Endothelial cell of umbilical vein (primary cell): Measurements from ENCODE around the gene NACA. TPM values are rescaled to one million over a fixed set of nuclear protein-coding genes. Genes with fewer than 3 reads are reported as not detected.

Experiments used
- BruUV-seq: library from RNA; stranded (reverse); fragments of 400-500 nt; replicated peaks from 2 replicates; lab custom pipeline; 2021; lab: Mats Ljungman, UMichigan
- CTCF ChIA-PET: fragments of 300-600, 350-600 bp; sonication (Branson Sonifier 250); formaldehyde crosslinking; loops from one replicate; lab custom pipeline; 2021; ENCODE audit warnings: antibody characterized with exemption, inconsistent platforms; lab: Charles Lee
- POLR2A ChIA-PET: fragments of 300-600, 350-600 bp; sonication (Branson Sonifier 250); formaldehyde crosslinking; loops from one replicate; lab custom pipeline; 2021; ENCODE audit warnings: antibody characterized with exemption, inconsistent platforms; lab: Charles Lee
- DNase-seq: peaks from one replicate; pipeline ENCODE4 v3.0.0-alpha.2; 2011; ENCODE audit warnings: low read depth, low spot score
- FAIRE-seq: peaks from 2 replicates; lab custom pipeline; 2011; peaks lifted over from hg19 to GRCh38; lab: Jason Lieb, UNC
- H2AFZ ChIP-seq: 2 replicates; pipeline ENCODE4 v1.6.0; 2012; ENCODE audit warnings: low read depth, low read length, control low read depth, inconsistent platforms
- H3K27ac ChIP-seq: 2 replicates; pipeline ENCODE4 v1.5.1; 2011; ENCODE audit warnings: low read depth, mild to moderate bottlenecking, control low read depth, low read length, moderate library complexity; ENCODE audit not compliant: insufficient read depth
- H3K27me3 ChIP-seq, 2 experiments: 2 replicates each; pipeline versions ENCODE4 v1.6.0 to v1.6.1; 2011; ENCODE audit warnings: low read length in 2 of 2, mixed read lengths in 1 of 2; ENCODE audit not compliant: control insufficient read depth in 2 of 2, insufficient read depth in 2 of 2
- H3K36me3 ChIP-seq, 2 experiments: 2 replicates in 1 of 2; 3 replicates in 1 of 2; pipeline ENCODE4 v1.5.1; 2011; ENCODE audit warnings: low read length in 2 of 2, mild to moderate bottlenecking in 1 of 2, moderate library complexity in 1 of 2; ENCODE audit not compliant: control insufficient read depth in 2 of 2, insufficient read depth in 2 of 2; ENCODE audit errors: extremely low read depth in 1 of 2
- H3K4me1 ChIP-seq: 3 replicates; pipeline ENCODE4 v1.5.1; 2011; ENCODE audit warnings: mild to moderate bottlenecking, low read length; ENCODE audit not compliant: control insufficient read depth, insufficient read depth; ENCODE audit errors: extremely low read depth
- H3K4me2 ChIP-seq: 2 replicates; pipeline ENCODE4 v1.6.1; 2011; ENCODE audit warnings: low read length, control low read depth, mixed read lengths; ENCODE audit not compliant: insufficient read depth
- H3K4me3 ChIP-seq, 3 experiments: fragments of 200-600 bp in 1 of 3; sonication (generic), shearing (Covaris generic) in 1 of 3; replicated peaks in 1 of 3; 2 replicates each; pipeline ENCODE4 v1.5.1; 2011 to 2016; ENCODE audit warnings: control low read depth in 3 of 3, low read length in 3 of 3, mild to moderate bottlenecking in 2 of 3, inconsistent platforms in 1 of 3, low read depth in 1 of 3, moderate library complexity in 1 of 3; ENCODE audit not compliant: insufficient read depth in 1 of 3
- H3K79me2 ChIP-seq: 2 replicates; pipeline ENCODE4 v1.6.0; 2012; ENCODE audit warnings: low read length, inconsistent platforms; ENCODE audit not compliant: control insufficient read depth, insufficient read depth
- H3K9ac ChIP-seq: replicated peaks from 2 replicates; pipeline ENCODE3; 2011; ENCODE audit warnings: low read length, control low read depth; ENCODE audit not compliant: insufficient read depth; ENCODE audit errors: extremely low read depth
- H3K9me1 ChIP-seq: replicated peaks from 3 replicates; pipeline ENCODE4 v1.6.0; 2011; ENCODE audit warnings: mild to moderate bottlenecking, low read length; ENCODE audit not compliant: control insufficient read depth, insufficient read depth; ENCODE audit errors: extremely low read depth
- H3K9me3 ChIP-seq: replicated peaks from 2 replicates; pipeline ENCODE4 v1.5.1; 2012; ENCODE audit warnings: low read length, inconsistent platforms; ENCODE audit not compliant: control insufficient read depth, insufficient read depth
- H4K20me1 ChIP-seq: replicated peaks from 2 replicates; pipeline ENCODE3; 2011; ENCODE audit warnings: mild to moderate bottlenecking, low read length; ENCODE audit not compliant: control insufficient read depth, insufficient read depth; ENCODE audit errors: extremely low read depth
- EZH2 ChIP-seq: IDR thresholded peaks from 2 replicates; pipeline ENCODE4 v1.6.1; 2012; ENCODE audit warnings: borderline replicate concordance, low read depth, mild to moderate bottlenecking, moderate library complexity, low read length, inconsistent platforms; ENCODE audit not compliant: severe bottlenecking
- FOS ChIP-seq: IDR thresholded peaks from 2 replicates; pipeline ENCODE4 v1.6.1; 2011; ENCODE audit warnings: mild to moderate bottlenecking, low read length, moderate library complexity, borderline replicate concordance; ENCODE audit not compliant: insufficient read depth
- JUN ChIP-seq: IDR thresholded peaks from 2 replicates; pipeline ENCODE4 v1.6.1; 2011; ENCODE audit warnings: borderline replicate concordance, low read depth; ENCODE audit not compliant: insufficient read length, insufficient read depth
- MYC ChIP-seq: IDR thresholded peaks from one replicate; pipeline ENCODE4 v1.6.1; 2011; ENCODE audit warnings: mild to moderate bottlenecking, low read depth, low read length
- POLR2A ChIP-seq: IDR thresholded peaks from 2 replicates; pipeline ENCODE4 v1.6.1; 2012; ENCODE audit warnings: low read depth, mild to moderate bottlenecking, control low read depth, low read length
- POLR2AphosphoS5 ChIP-seq: IDR thresholded peaks from 2 replicates; pipeline ENCODE4 v1.6.1; 2012; ENCODE audit warnings: low read depth, mild to moderate bottlenecking, control low read depth, low read length, moderate library complexity; ENCODE audit not compliant: insufficient read depth
- dilution Hi-C: fragments of 300-500 bp; cut with MboI; formaldehyde crosslinking; loops from one replicate; pipeline ENCODE4 v1.15.0; 2019; ENCODE audit warnings: low sequenced_read_pairs; ENCODE audit not compliant: extremely low pct_ligation_motif_present
- intact Hi-C: fragments of 100-400 bp; cut with micrococcal nuclease; formaldehyde crosslinking; loops from one replicate; pipeline ENCODE4 v1.10.0; 2022
- polyA plus RNA-seq, 4 experiments: library from polyadenylated mRNA; depleted of rRNA in 3 of 4; stranded (reverse) in 3 of 4; unstranded in 1 of 4; fragments of >200 nt; gene quantifications; 2 replicates each; pipeline versions ENCODE4 v1.2.1 to v1.2.3, GENCODE V29; 2011 to 2012; ENCODE audit warnings: missing spikeins in 1 of 4
- total RNA-seq: library from RNA; stranded (reverse); gene quantifications from 2 replicates; pipeline ENCODE4 v1.2.3, GENCODE V29; 2021
- TF ChIP-seq, protein P1 (sequence below): IDR thresholded peaks from 2 replicates; pipeline ENCODE4 v1.6.1; 2011; ENCODE audit not compliant: insufficient read depth, insufficient read length
- TF ChIP-seq, protein P2 (sequence below), 2 donors: IDR thresholded peaks; 1 replicate in 1 of 2; 2 replicates in 1 of 2; pipeline ENCODE4 v1.5.1; 2011; ENCODE audit warnings: low read length in 2 of 2, mild to moderate bottlenecking in 2 of 2, moderate library complexity in 2 of 2, control low read depth in 1 of 2, inconsistent platforms in 1 of 2, low read depth in 1 of 2; ENCODE audit not compliant: insufficient read depth in 1 of 2; ENCODE audit errors: extremely low read depth in 1 of 2

The NACA gene
- total and polyA plus RNA-seq, 2 donors (not counting 3 experiments of a cell fraction or from before 2014, with no cell fraction given), result 260 to 892 TPM

DNA sequence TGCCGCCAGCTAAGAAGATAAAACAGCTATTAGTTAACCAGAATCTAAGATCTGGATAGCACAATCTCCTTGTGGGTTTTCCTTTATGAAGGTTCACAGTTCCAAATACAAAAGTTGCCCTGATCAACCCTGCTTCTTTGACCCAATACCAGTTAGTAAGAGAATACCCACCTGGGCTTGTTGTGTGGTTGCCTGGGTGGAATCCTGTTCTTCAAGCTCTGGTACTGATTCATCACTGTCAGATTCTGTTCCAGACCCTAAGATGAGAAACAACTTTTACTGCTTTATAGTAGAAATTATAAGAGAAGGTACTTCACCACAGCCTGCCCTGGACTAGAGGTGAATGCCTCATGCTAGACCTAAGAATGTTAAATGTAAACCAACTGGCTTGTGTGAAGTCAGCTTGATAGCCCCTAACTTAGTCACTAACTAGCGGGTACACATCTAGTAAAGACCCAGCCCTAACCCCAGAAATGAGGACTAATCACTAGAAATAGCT, 10.6 kb downstream of the NACA start:
- intact Hi-C loops, result no loop called here
- no peak for DNase-seq
- BruUV-seq, result no TSS peak

More for the DNA sequence above, 10.6 kb downstream of the NACA start:
- peaks cover 27 to 35% of the 10 kb centered on the region in 2 experiments for H3K36me3 ChIP-seq
- POLR2A ChIA-PET, result no interaction called here
- H3K4me2 ChIP-seq, result no peak overlapping the region
- no peak for FAIRE-seq
- no peaks in the 10 kb centered on the region for H3K27me3 ChIP-seq
- CTCF ChIA-PET, result no interaction called here
- H3K9me3 ChIP-seq, result no peaks in the 10 kb centered on the region
- no peaks in the 10 kb centered on the region for H4K20me1 ChIP-seq
- no peak overlapping the region for H3K4me3 ChIP-seq
- no peak overlapping the region for H3K27ac ChIP-seq
- no peak overlapping the region for H2AFZ ChIP-seq
- H3K9ac ChIP-seq, result no peak overlapping the region
- peaks cover 45% of the 10 kb centered on the region for H3K79me2 ChIP-seq
- no peaks in the 10 kb centered on the region for H3K9me1 ChIP-seq
- dilution Hi-C loops, result no loop called here
- no peaks in the 10 kb centered on the region for H3K4me1 ChIP-seq
- TF ChIP-seq MYC, result no peak
- TF ChIP-seq, protein P1, sequence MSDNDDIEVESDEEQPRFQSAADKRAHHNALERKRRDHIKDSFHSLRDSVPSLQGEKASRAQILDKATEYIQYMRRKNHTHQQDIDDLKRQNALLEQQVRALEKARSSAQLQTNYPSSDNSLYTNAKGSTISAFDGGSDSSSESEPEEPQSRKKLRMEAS, result no peak
- TF ChIP-seq, protein P2, sequence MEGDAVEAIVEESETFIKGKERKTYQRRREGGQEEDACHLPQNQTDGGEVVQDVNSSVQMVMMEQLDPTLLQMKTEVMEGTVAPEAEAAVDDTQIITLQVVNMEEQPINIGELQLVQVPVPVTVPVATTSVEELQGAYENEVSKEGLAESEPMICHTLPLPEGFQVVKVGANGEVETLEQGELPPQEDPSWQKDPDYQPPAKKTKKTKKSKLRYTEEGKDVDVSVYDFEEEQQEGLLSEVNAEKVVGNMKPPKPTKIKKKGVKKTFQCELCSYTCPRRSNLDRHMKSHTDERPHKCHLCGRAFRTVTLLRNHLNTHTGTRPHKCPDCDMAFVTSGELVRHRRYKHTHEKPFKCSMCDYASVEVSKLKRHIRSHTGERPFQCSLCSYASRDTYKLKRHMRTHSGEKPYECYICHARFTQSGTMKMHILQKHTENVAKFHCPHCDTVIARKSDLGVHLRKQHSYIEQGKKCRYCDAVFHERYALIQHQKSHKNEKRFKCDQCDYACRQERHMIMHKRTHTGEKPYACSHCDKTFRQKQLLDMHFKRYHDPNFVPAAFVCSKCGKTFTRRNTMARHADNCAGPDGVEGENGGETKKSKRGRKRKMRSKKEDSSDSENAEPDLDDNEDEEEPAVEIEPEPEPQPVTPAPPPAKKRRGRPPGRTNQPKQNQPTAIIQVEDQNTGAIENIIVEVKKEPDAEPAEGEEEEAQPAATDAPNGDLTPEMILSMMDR (IDR thresholded peaks at IDR 0.05; ENCODE audit: extremely low read depth in 1 of 2, insufficient read depth in 1 of 2, low read depth in 1 of 2, low read length in 2 of 2), result no peak
- no peak for TF ChIP-seq EZH2
- TF ChIP-seq POLR2AphosphoS5, result no peak
- no peak for TF ChIP-seq FOS
- TF ChIP-seq JUN, result no peak
- no peak for TF ChIP-seq POLR2A
